ENCODE measurements around the gene KLHDC8A.

The KLHDC8A gene

GRCh38 chr1:205343431-205344065 is 13.2 kb downstream of the KLHDC8A start:
- DNase-seq = peak in 1 of 5 experiments; percentile 7

- DNase-seq = no peak
Observed at GRCh38 chr1:205342986-205343385, 13.7 kb downstream of the KLHDC8A start.

DNA sequence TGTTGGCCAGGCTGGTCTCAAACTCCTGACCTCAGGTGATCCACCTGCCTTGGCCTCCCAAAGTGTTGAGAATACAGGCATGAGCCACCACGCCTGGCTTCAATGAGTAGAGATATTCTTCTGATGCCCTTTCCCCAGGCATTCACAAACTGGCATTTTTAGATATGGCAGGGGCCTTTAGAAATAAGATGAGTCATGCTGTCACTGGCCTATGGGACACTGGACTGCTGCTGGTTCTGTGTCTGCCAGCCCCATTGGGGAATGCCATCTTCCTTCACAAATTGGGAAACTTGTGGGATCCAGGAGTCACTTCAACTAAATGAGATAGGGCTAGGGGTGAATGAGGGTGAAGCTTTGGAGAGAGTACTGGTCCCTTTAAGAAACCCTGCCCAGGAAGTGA is 16.0 kb downstream of the KLHDC8A start:
- DNase-seq = no peak

- peak in 1 of 5 experiments; percentile 42 for DNase-seq
Observed at GRCh38 chr1:205339717-205340116, 17.0 kb downstream of the KLHDC8A start.

DNA sequence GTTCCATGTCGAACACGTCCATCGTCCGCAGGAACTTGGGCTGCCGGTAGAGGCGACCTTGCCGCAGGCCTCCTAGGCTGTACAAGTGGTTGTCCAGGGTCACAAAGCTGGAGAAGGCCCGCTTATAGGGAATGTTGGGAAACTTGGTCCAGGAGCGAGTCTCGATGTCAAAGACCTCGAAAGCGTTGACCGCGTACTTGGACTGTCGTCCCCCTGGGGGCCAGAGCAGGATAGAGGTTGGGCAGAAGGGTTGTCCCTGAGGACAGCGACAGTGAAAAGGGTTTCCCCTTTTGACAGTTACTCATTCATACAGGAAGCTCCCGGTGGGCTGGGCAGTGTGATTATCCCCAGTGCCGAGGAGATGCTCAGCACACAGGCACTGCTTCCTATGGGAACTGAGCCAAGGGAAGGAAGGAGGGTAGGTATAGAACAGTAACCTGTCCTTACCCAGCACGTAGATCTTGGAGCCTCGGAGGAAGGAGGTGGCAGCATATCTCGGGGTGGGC is 17.5 kb downstream of the KLHDC8A start:
- DNase-seq = no peak

- no peak for DNase-seq
Observed at GRCh38 chr1:205338011-205338410, 18.7 kb downstream of the KLHDC8A start.

GRCh38 chr1:205337481-205337880 is 19.2 kb downstream of the KLHDC8A start:
- no peak for DNase-seq

- peak; percentile 49 to 67 (median 64) for DNase-seq
Observed at GRCh38 chr1:205335692-205336091, 21.0 kb downstream of the KLHDC8A start.

GRCh38 chr1:205332015-205332791 is 24.5 kb downstream of the KLHDC8A start:
- DNase-seq = no peak

DNA sequence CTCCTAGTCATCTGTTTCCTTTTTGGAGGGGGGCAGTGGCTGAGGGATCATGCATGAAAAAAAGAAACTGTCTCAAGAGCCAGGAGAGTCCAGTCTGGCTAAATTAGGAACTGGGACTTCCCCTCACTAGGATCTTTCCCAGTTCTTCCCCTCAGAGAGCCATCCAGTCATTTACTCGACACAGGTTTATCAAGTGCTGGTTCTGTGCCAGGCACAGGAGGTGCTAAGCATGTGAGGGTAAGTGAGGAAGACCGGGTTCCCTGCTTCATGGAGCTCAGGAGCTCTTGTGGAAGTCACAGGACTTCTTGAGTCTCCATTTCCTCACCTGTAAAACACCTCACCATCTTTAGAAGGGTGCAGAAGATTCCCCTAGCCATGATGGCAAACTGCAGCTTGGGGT is 26.6 kb downstream of the KLHDC8A start:
- DNase-seq = no peak

GRCh38 chr1:205329719-205330118 is 27.0 kb downstream of the KLHDC8A start:
- no peak for DNase-seq

DNA sequence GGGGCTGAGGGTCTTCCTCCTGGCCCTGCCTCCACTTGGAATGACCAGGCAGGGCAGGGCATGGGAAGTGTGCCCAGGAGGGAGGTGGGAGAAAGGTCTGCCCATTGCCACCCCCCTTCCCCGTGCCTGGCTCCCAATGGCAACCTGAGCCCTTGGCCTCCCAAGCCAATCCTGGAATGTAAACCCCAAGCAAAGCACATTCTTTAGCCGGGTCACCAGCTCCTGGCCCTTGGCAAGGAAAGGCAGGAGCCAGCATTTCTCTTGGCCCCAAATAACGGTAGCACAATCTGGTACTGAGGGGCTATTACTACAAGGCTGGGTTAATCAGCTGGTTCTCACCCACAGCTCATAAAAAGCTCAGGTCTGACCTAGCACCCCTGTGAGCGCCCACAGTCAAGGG is 28.2 kb downstream of the KLHDC8A start:
- DNase-seq = no peak

DNA sequence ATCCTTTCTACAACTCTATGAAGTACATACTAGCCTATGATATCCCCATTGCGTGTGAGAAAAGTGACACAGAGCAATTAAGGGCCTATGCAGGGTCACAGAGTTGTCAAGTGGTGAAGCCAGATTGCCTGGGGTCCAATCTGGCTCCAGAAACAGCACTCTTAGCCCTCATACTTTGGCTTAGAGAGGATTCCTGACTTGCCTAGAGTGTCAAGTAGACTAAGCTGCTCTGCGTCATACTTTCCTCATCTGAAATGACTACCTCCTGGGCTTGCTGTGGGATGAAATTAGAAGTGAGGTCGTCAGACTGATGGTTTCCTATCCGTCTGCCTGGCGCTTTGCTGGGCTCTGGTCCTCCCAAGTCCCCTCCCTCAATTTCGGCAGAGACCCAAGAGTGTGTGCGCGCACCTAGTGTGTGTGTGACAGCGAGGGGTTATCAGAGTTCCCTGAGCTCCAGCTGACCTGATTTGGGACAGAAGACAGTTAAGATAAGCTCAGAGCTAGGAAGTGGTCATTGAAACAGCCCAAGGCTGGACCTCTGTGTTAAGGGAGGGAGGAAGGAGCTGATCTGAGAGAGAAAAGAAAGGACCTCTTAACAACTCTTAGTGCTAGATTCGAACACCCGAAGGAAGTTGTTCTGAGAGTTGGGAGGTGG is 29.8 kb downstream of the KLHDC8A start:
- no peak for DNase-seq

DNA sequence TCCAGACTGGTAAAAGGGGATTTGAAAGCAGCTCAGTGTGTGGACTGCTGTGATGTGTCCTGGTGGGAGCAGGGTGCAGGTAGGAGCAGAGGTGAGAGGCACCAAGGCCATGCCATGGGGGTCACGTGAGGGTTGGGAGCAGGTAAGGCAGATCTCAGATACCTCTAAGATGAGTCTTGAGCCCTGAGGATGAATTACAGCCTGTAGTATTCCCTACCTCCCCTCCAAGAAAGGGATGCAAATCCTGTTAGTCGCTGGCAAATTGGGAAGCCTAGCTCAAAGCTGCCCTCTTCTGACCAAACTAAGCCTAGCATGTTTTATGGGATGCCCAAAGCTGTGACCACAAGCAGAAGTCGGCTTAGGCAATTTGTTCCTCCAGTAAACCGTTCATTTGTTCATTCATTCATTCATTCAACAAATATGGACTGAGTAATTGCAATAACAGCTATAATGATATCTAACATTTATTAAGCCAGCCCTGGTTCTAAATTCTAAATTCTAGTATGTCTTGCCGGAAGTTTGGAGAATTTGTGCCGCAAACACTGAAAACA is 31.3 kb downstream of the KLHDC8A start:
- peak in 3 of 5 experiments; percentile 22 to 44 (median 39) for DNase-seq

DNA sequence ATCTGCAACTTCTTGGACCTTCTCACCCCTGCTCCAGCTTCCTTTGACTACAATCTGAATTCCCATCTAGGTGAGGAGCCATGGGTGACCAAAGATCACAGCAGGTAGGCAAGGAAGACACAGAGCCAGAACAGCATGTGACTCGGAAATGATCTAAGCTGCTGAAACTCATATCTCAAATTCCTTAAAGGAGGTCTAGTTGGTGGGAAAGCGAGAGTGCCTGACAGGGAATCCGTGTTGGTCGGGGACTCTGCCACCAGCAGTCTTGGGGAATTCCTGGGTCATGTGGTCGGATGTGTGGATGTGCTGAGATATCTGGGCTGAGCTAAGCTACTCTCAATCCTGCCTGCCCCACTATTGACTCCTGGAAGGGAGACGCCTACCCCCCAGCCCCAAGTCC is 31.9 kb downstream of the KLHDC8A start:
- no peak for DNase-seq

GRCh38 chr1:205323794-205324193 is 32.9 kb downstream of the KLHDC8A start:
- no peak for DNase-seq

DNA sequence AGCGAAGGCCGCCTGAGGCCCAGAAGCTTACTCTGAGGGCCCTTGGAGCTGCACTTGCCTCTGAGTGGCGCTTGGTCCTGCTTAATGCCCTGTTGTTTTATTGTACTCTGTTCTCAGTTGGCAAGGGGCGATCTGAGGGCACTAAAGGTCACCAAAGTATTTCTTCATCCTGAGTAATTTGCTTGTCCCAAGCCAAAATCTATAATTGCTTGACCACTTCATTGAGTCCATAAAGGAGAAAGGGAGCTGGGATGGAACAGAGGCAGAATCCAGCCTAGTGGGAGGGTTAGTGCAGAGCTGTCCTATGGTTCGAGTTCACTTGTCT is 34.8 kb downstream of the KLHDC8A start:
- DNase-seq = no peak

DNA sequence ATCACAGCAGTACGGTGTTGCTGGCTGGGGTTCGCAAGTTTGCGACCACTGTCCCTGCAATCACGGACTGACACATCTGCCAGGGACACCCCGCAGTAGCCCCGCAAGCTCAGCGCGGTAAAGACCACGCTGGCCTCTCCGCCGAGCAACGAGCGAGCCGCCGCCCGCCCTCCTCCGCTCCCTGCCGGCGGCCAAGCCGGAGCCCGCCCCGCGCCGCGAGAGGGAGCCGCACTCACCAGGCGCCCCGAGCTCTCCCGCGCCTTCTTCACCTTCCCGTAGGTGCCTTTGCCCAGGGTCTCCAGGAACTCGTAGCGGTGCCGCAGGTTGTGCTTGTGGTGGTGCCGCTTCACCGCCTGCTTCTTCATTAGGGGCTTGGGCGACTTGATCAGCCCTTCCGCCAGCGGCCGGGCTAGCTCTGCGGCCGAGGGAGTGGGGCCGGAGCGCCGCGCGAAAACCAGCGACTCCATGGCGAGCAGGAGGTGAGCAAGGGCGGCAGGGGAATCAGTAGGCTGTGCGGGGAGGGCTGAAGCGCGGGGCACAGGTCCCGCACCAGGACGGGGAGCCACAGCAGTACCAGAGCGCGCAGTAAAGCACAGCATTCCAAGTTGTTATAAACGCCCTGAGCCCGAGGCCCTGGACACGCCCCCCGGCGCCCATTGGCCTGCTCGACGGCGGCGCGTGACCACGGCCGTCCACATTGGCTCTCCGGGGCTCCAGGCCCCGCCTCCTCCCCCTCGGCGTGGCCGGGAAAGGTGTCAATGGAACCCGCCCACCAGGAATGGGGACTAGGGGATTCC is 35.4 kb downstream of the KLHDC8A start, which contains the start of gene NUAK2:
Gene NUAK2 (minus strand): TSS at position 584 of the 797 bp plus-strand sequence. CDS start 117 bp downstream, at position 467.
- peak; percentile 60 to 82 (median 72) for DNase-seq

DNA sequence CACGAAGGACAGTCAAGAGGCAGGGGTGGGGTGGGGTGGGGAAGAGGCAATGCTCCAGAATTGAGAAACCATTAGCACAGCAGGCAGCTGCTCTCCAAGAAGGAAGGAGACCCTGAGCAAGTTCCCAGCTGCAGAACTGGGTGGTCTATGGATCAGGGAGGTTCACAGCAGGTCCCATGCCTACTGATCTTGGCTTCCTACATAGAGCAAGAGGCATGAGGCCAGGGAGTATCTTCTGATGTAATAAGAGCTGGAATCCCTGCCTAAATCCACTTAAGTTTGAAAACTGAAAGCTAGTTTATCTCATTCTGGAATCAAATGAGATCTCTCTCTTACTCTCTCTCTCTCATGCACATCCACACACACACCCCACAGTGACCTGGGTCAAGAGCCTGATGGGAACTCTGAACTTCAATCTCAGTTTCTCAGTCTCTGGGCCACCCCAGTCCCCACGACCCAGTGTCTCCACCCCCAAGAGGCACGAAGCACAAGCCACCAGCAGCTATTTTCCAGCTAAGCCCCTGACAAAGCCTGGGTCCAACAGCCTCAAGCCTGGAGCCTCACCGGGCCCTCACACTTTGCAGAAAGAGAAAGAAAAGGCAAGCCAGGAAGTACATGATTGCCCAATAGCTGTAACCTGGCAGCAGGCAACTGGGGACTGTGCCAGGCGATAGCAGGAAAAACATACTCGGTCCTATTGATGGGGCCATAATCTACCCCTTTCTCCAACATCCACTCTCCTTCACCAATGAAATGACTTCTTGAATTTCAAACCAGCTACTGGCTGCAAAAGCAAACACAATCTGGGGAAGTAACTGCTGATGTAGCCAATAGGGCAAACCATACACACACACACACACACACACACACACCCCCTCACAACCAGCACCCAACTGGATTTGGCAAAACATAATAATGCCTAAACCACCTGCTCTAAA is 37.4 kb downstream of the KLHDC8A start:
- DNase-seq = peak in 2 of 5 experiments; percentile 33 to 40

DNA sequence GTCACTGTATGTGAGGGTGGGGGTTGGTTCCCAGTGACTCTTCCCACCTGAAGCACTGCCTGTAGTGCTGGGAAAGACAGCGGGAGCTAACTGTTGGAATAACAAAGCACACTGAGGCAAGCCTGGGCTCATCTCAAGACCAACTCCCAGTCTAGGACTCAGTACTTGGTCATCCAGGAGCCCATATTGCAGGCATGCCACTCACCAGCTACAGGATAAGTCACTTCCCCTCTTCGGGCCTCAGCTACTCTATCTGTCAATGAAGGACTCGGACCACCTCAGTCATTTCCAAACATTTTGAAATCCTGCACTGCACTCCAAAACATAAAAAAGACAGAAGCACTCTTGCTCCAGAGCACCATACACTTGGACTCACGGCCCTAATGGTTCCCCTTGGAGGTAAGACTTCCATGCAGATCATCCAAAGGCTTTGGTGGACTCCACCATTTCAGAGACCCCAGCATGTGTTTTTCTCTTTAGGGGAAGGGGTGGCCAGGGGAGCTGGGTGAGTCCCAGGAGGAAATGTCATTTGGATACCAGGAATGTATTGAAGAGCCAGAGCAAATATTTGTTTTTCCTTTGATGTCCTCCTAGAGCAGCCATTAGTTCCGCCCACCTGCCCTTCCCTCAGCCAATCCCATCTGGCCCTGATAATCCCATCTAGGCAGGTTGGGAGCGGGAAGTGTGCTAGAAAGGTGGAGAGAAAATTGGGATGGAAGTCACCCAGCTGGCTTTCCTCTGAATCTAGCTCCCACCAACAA is 38.3 kb downstream of the KLHDC8A start:
- DNase-seq = no peak
